Parathyroid adenoma (tissue), 2 donors: ENCODE measurements around the gene PRPF8.
"Not testable (repeated sequence)": the region's sequence is repeated elsewhere in the genome, so short reads cannot be mapped to it uniquely, and the experiment has no call there.

Source experiments
- H2AFZ ChIP-seq: fragments of 300-600 bp; sonication (generic); one replicate; pipeline ENCODE4 v1.7.0; 2017; ENCODE audit warnings: antibody characterized with exemption, mild to moderate bottlenecking
- H3K27ac ChIP-seq: fragments of 300-600 bp; sonication (generic); one replicate; pipeline ENCODE4 v1.7.0; 2017
- H3K27me3 ChIP-seq: fragments of 300-600 bp; sonication (generic); one replicate; pipeline ENCODE4 v1.7.0; 2017; ENCODE audit warnings: low read length; ENCODE audit not compliant: control insufficient read depth, insufficient read depth
- H3K36me3 ChIP-seq: fragments of 300-600 bp; sonication (generic); one replicate; pipeline ENCODE4 v1.7.0; 2017; ENCODE audit warnings: low read length; ENCODE audit not compliant: control insufficient read depth, insufficient read depth
- H3K4me1 ChIP-seq: fragments of 300-600 bp; sonication (generic); one replicate; pipeline ENCODE4 v1.7.0; 2017; ENCODE audit warnings: control low read depth
- H3K4me2 ChIP-seq: fragments of 300-600 bp; sonication (generic); one replicate; pipeline ENCODE4 v1.7.0; 2017; ENCODE audit warnings: low read length
- H3K4me3 ChIP-seq: fragments of 300-600 bp; sonication (generic); one replicate; pipeline ENCODE4 v1.7.0; 2017; ENCODE audit warnings: low read depth, low read length
- H3K79me2 ChIP-seq: fragments of 300-600 bp; sonication (generic); one replicate; pipeline ENCODE4 v1.7.0; 2017; ENCODE audit warnings: control low read depth
- H3K9ac ChIP-seq: fragments of 300-600 bp; sonication (generic); one replicate; pipeline ENCODE4 v1.7.0; 2017; ENCODE audit warnings: mild to moderate bottlenecking
- H3K9me3 ChIP-seq: fragments of 300-600 bp; sonication (generic); one replicate; pipeline ENCODE4 v1.7.0; 2017; ENCODE audit warnings: low read length; ENCODE audit not compliant: control insufficient read depth
- CTCF ChIP-seq: fragments of 300-600 bp; sonication (generic); IDR thresholded peaks from one replicate; pipeline ENCODE4 v1.7.0; 2017; ENCODE audit warnings: antibody characterized with exemption, mild to moderate bottlenecking
- donor health status: primary hyperparathyroidism.

PRPF8 gene

GRCh38 chr17:1693339-1693738 lies 8.7 kb upstream of the PRPF8 start:
- Histone ChIP-seq H3K9me3 (no peaks in the 10 kb centered on the region), H3K4me2 (no peak overlapping the region), H2AFZ (no peak overlapping the region), H3K4me3 (no peak overlapping the region), H3K27me3 (no peaks in the 10 kb centered on the region), H3K36me3 (no peaks in the 10 kb centered on the region), H3K9ac (no peak overlapping the region), H3K4me1 (no peaks in the 10 kb centered on the region), H3K27ac (no peak overlapping the region), H3K79me2 (no peaks in the 10 kb centered on the region)
- no peak for TF ChIP-seq CTCF

GRCh38 chr17:1690544-1691221 lies 6.0 kb upstream of the PRPF8 start:
- Histone ChIP-seq H3K4me2 (no peak overlapping the region), H3K79me2 (no peaks in the 10 kb centered on the region), H3K27ac (no peak overlapping the region), H3K4me1 (no peaks in the 10 kb centered on the region), H3K9me3 (no peaks in the 10 kb centered on the region), H3K36me3 (no peaks in the 10 kb centered on the region), H2AFZ (no peak overlapping the region), H3K27me3 (no peaks in the 10 kb centered on the region), H3K4me3 (no peak overlapping the region), H3K9ac (no peak overlapping the region)
- no peak for TF ChIP-seq CTCF

GRCh38 chr17:1688405-1688804 lies 3.7 kb upstream of the PRPF8 start:
- not testable (repeated sequence) for H3K4me3 ChIP-seq, H3K79me2 ChIP-seq, H3K9ac ChIP-seq, H3K27ac ChIP-seq, H3K36me3 ChIP-seq, H3K27me3 ChIP-seq, H3K4me2 ChIP-seq, H2AFZ ChIP-seq, H3K9me3 ChIP-seq, H3K4me1 ChIP-seq

GRCh38 chr17:1686086-1686485 lies 1.4 kb upstream of the PRPF8 start:
- H3K4me1 ChIP-seq, result peaks cover 6% of the 10 kb centered on the region
- H3K4me3 ChIP-seq, result no peak overlapping the region
- H3K79me2 ChIP-seq, result peaks cover 19% of the 10 kb centered on the region
- no peak for TF ChIP-seq CTCF
- H3K27ac ChIP-seq, result no peak overlapping the region
- H3K36me3 ChIP-seq, result no peaks in the 10 kb centered on the region
- H3K9ac ChIP-seq, result no peak overlapping the region
- no peak overlapping the region for H2AFZ ChIP-seq
- H3K9me3 ChIP-seq, result no peaks in the 10 kb centered on the region
- H3K27me3 ChIP-seq, result no peaks in the 10 kb centered on the region
- H3K4me2 ChIP-seq, result no peak overlapping the region

GRCh38 chr17:1683459-1683858 lies 1.2 kb downstream of the PRPF8 start:
- Histone ChIP-seq H3K79me2 (peaks cover 40% of the 10 kb centered on the region), H3K27me3 (no peaks in the 10 kb centered on the region), H3K4me3 (peak overlapping the region; percentile 84), H2AFZ (no peak overlapping the region), H3K4me1 (peaks cover 6% of the 10 kb centered on the region), H3K9me3 (no peaks in the 10 kb centered on the region), H3K36me3 (no peaks in the 10 kb centered on the region), H3K27ac (peak overlapping the region; percentile 95), H3K9ac (no peak overlapping the region), H3K4me2 (peak overlapping the region; percentile 90)
- TF ChIP-seq CTCF, result no peak
